ENCODE results near the gene IGF2BP2.
"Not testable (repeated sequence)": the region's sequence is repeated elsewhere in the genome, so short reads cannot be mapped to it uniquely, and the experiment has no call there.

IGF2BP2 gene

DNA sequence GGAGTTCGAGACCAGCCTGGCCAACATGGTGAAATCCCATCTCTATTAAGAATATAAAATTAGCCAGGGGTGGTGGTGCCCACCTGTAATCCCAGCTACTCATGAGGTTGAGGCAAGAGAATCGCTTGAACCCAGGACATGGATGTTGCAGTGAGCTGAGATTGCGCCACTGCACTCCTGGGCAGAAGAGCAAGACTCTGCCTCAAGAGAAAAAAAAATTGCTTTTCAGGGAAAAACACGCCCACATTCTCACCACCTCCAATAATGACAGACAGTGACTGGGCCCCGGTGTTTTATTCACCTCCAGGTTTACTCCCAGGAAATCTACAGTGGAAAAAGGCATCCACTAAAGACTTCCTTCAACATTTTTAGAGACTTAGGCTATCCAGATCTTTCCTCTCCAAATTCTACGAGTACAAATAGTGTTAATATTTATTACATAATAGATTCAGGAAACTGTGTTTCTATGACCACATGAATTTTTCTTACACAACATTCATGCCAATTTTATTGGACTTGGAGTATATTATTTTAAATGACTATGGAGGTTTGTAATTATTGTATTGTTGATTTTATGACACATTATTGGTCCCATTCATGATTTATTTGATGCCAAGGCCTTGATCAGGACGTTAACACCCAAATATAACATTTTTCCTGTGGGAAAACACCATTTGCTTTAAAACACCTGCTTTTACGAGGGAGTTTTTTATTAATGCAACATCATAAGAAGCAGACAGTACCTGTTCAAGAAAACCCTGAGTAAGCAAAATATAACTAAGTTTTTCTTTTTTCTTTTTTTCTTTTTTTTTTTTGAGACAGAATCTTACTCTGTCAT is 26.6 kb downstream of the IGF2BP2 start:
- no peak for DNase-seq

DNA sequence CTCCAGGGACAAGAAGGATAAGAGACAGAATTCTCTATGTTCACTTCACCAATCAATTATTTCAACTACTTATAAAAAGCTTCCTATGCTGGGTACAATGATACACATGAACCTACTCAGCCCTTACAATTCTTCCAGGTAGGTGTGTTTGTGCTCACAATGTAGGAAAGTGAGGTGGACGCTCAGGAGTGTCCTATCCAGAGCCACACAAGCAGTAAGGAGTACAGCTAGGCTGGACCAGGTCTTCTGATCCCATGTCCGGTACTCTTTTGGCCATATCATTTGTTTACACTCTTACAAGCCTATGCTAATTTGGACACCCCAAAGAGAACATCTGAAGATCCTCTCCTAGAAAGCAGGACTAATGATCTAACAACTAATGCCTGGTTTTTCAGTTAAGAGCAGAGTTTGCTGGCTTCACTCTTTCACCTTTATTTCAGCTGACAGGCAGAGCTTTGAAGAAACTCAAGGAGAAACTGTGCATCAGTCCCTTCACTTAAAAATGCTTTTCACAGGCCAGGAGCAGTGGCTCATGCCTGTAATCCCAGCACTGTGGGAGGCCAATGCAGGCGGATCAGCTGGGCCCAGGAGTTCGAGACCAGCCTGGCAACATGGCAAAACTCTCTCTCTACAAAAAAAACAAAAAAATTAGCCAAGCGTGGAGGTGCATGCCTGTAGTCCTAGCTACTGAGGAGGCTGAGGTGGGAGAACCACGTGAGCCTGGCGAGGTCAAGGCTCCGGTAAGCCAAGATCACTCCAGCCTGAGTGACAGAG is 27.5 kb downstream of the IGF2BP2 start:
- DNase-seq = no peak

DNA sequence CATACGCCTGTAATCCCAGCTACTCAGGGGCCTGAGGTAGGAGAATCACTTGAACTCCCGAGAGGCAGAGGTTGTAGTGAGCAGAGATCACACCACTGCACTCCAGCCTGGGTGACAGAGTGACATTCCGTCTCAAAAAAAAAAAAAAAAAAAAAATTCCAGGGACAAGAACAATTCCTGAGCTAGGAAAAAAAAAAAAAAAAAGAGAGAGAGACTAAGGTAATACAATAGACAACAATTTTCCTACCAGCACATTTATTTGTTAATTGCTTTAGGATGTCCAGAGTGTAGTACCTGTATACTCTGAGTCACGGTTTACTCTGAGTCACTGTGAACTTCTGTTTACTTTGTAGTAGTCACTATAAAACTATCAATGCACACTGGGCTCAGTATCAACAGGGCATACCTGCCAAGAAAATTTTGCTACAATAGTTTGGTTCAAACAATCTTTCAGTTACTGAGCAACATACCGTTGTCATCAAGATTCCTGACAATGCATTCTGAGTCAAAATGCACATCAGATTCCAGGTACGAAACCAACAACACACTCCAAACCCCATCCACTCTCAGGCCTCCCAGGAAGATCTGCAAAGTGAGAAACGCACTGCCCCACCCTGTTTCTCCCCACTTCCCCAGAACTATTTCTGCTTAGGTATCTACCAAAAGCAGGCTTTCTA is 28.3 kb downstream of the IGF2BP2 start:
- DNase-seq = no peak

DNA sequence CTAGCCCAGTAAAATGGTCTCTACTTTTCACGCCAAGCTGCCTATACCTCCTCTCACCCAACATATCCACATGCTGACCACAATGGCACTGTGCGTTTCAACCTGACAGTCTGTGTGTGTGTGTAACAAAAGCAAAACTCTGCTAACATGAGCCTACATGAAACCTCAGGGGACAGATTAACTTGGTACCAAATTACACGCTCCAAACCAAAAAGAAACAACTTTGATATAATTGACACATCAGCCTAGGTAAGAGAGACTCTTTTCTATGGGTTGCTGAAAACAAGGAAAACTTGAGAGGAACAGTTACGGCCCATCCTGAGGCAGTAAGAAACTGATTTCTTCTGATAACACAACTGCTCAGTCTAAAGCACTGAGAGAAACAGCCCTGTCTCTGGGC is 31.5 kb downstream of the IGF2BP2 start:
- no peak for DNase-seq

DNA sequence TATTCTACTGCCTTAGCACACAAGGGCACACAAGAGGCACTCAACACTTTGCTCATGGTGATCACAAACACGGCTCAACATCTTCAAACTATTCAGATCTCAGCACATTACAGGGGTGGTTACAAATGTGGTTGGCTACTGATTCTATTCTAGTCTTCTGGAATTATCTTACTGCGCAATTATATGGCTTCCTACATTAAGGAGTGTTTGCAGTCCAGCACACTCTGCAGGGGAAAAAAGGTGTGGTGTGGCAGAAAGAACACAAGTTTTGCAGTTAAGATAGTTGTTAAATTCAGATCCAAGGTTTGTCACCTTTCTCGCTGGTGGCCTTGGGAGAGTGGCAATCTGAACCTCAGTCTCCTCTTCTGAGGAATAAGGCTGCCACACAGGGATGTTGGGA is 31.9 kb downstream of the IGF2BP2 start:
- no peak for DNase-seq

DNA sequence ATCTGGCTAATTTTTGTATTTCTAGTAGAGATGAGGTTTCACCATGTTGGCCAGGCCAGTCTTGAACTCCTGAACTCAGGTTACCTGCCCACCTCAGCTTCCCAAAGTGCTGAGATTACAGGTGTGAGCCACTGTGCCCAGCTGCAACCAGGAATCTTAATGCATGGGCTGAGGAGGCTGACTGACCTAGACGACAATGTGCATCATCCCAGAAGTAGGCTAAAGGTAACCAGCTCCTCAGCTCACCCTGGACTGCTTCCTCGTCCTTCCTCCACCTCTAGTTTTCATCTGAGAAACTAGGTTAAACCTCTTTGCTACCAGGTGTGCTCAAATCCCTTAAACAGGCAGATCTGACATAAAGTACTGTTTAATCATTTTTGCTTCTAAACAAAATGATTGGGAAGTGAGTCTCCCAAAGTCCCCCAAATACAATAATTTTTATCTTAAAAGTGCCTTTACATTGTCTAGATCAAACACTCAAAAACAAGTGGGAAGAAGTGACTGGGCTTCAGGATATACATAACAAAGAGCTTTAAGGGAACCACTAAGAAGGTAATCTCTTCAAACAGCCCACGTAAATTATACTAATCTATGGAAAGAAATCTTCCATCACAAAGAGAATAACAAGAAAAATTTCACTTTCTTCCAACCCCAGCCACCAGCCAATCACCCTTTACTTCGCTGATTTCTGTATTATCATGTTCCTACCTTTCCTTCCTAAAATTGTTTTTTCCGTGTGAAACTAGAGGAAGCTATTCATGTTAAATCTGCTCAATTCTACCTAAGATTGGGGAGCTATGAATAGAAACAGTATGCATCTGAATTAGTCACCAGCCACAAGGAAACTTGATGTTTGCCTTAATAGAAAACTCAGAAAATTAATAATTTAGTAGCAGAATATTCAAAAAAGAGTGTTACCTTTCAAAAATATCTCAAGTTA is 34.7 kb downstream of the IGF2BP2 start:
- no peak for DNase-seq

DNA sequence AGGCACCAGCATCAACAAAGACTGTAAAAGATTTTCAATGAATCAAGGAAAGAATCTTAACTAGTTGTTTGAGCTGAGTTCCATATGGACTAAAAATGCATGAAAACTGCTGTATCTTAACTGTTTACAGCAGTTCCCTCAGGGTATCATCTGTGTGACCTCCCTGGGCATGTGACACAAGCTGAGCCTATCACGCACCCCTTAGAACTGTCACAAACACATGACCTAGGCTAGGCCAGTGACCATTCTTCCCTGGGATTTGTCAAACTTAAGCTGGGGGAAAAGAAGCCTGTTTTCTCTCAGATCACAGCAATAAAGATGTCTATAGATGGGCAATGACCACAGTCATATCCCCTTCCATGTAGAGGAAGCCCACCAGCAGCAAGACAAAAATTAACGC is 35.7 kb downstream of the IGF2BP2 start:
- DNase-seq = no peak

DNA sequence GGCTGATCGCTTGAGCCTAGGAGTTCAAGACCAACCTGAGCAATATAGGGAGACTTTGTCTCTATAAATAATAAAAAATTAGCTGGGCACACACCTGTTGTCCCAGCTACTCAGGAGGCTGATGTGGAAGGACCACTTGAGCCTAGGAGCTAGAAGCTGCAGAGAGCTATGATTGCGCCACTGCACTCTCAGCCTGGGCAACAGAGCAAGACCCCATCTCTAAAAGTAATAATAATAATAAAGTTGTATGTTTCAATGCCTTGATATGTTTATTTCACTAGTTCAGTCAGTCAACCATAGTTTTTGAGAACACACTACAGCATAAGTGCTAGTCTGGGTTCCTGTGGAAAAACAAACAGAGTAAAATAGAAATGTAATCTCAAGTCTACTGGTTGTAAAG is 36.5 kb downstream of the IGF2BP2 start:
- no peak for DNase-seq

DNA sequence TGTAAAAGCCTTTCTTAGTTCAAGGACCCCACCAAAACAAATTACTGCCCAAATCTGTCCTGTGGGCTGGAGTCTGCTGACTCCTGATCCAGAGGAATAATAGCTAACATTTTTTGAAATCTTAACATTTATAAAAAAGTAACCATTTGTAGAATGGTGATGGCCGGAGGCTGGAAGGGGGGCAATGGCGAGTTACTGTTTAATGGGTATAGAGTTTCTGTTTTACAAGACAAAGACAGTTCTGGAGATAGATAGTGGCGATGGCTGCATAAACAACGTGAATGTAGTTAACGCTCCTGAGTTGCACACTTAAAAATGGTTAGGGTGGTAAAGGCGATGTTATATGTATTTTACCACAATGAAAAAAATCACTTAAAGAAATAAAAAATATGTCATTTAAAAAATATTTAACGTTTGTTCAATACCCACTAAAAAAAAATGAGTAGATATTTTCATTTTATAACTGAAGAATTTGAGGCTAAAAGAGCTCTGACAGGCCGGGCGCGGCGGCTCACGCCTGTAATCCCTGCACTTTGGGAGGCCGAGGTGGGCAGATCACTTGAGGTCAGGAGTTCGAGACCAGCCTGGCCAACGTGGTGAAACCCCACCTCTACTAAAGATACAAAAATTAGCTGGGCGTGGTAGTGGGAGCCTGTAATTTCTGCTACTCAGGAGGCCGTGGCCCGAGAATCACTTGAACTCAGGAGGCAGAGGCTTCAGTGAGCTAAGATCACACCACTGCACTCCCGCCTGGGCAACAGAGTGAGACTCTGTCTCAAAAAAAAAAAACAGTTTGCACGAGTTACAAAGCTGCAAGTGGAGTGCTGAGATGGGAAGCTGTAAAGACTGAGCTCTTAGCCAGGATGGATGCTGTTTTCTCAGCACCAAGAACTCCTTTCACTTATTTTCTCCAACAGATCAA is 37.6 kb downstream of the IGF2BP2 start:
- DNase-seq = no peak

DNA sequence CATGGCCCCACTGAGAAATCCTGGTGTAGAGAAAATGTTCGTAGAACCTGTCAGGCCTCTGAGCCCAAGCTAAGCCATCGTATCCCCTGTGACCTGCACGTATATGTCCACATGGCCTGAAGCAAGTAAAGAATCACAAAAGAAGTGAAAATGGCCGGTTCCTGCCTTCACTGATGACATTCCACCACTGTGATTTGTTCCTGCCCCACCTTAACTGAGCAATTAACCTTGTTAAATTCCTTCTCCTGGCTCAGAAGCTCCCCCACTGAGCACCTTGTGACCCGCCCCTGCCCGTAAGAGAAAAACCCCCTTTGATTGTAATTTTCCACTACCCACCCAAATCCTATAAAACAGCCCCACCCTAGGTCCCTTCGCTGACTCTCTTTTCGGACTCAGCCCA is 38.6 kb downstream of the IGF2BP2 start:
- not testable (repeated sequence) for DNase-seq

DNA sequence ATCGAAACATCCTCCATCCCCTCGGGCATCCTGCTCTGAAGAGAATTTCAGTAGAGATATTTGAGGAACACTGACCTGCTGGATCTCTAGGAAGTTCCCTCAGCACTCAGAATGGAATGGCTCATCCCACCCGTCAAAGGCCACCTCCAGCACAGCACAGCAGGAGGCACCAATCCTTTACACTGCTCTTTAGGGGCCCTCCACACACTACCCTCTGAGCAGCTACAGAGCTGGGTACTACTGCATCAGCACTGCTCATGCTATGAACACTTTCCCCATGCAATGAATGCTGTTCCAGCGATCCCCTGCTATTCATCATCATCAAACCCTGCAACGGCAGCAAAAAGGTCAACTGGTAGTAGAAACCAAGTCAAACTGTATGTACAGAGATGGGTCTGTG is 40.5 kb downstream of the IGF2BP2 start:
- no peak for DNase-seq

DNA sequence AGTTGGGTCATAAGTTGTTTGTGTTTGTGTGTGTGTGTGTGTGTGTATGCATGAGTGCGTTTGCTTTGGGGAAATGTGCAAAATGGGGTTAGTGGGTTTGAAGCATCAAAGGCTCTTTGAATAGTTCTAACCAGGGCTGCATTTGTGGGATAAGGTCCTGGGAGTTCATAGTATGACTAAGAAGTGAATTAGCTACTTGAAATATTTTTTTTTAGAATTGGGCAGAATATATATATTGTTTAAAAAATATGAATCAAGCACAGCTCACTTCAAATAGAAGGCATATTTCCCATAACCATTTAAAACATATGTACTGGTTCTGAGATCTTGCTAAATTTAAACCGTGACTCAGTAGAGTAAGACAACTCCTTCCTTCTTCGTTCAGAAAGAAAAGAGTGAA is 43.1 kb downstream of the IGF2BP2 start:
- DNase-seq = no peak

DNA sequence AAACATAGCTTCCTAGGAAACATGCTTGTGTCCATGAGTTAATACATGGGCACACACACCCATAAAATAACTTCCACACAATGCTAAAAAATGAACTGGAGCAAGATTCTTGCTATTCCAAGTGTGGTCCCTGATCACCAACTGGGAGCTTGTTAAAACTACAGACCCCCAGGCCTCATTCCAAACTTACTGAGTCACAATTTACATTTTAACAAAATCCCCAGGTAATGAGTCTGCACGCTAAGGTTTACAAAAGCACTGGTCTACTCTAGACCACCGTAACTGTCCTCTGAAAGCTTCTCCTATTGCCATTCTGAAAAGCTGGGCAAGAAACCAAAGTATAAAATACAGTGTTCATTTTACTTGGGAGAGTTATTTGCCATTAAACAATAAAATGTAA is 45.4 kb downstream of the IGF2BP2 start:
- no peak for DNase-seq

DNA sequence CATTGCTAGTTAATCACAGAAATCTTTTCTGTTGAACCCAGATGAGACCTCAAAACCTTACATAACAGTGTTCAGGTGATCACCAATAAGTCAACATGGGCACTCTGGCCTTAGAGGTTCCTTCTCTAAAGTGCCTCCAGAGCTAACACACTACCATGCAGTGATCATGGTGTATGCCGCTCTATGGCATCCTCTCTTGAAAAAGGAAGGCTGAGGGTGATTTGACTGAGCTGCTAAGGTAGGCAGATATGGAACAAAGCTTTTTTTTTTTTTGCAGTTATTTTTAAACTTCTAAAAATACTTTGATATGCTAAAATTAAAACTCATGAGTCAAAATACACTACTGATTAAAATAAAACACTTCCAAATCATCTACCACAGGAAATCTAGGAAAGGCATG is 46.0 kb downstream of the IGF2BP2 start:
- no peak for DNase-seq

DNA sequence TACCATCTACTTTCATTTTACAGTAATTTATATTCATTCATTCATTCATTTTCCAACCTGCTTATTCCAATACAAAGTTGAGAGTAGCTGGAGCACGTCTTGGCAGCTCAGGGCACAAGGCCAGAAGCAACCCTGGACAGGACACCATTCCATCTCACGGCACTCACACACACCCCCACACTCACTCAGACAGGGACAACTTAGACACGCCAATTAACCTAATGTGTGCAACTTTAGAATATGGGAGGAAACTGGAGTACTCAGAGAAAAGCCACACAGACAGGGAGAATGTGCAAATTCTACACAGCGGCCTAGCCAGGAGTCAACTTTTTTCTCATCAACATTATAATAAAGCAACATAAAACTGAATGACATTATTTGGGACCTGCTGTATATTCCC is 46.7 kb downstream of the IGF2BP2 start:
- no peak for DNase-seq

DNA sequence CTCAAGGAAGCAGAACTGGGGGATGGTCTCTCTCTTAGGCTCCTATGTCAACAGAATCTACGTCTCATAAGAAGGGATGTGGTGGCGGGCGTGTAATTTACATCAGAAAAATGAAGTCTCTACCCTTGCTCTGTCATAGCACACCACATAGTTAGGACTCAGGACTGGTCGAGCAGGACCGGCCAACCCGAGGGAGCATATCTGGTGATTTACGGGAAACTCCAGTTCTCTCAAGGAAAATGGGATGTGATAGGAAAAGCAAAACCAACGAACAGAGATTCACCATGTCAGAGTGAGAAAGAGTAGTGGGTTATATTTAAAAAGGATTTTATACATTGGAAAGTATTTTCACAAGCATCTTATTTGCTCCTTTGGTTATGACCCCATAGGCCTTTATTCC is 54.7 kb downstream of the IGF2BP2 start:
- DNase-seq = no peak

DNA sequence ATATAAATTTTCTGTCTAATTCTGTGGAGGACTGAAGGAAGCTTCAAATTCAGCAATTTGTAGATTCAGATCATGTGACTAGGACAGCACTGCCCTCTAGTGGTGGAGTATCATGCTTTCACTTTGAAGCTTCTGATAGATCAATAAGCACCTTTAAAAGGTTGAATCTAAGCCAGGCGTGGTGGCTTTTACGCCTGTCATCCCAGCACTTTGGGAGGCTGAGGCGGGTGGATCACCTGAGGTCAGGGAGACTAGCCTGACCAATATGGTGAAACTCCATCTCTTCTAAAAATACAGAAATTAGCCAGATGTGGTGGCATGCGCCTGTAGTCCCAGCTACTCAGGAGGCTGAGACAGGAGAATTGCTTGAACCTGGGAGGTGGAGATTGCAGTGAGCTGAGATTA is 56.3 kb downstream of the IGF2BP2 start:
- DNase-seq = peak; percentile 68

DNA sequence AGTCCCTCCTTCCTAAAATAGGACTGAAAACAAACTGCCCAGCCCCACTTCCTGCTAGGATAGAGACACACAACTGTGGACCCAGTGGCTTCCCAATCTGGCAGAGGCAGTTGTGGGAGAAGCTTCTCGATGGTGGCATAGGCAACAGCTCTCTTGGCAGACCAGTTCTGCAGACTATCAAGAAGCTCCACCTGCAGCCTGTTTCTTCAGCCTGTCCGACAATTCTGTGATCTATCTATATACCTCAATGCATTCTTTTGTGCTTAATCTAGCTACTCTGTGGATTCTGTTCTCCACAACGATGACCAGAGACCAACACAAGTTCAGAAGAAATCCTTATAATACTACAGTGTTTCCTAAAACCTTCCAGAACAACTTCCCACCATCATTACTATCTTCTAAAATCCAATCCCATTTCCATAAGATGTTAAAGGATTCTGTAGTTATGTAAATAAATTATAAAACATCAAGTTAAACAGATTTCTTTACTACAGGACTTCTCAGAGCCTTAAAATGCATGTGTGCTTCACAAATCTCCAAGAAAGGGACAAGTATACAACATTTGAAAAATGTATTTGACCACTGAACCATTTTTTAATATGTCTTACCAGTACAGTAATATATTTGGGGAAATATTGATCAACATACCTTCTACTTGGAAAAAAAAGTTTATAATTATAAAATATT is 57.7 kb downstream of the IGF2BP2 start:
- no peak for DNase-seq

DNA sequence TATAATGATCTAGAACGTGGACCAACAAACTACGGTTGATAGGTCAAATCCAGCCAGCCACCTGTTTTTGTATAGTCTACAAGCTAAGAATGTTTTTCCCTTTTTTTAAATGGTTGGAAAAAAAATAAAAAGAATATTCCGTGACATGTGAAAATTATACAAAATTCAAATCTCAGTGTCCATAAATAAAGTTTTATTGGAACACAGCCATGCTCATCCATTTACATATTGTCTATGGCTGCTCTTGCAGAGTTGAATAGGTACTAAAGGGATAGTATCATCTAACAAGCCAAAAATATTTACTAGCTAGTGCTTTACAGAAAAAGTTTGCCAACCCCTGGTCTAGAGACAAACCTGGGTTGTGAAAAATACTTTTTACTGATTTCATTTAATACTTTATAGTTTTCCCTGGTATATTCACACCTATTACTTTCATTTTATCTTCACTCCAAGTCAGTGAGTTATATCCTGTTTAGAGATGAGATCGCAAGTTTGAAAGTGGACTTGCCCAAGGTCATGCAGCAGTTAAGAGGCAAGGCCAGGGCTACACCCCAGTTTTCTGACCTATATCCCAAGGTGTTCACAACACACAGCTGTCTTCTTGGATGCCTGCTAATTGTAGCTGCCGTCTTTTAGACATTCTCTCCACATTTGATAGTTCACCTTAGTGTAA is 58.4 kb downstream of the IGF2BP2 start:
- DNase-seq = no peak

DNA sequence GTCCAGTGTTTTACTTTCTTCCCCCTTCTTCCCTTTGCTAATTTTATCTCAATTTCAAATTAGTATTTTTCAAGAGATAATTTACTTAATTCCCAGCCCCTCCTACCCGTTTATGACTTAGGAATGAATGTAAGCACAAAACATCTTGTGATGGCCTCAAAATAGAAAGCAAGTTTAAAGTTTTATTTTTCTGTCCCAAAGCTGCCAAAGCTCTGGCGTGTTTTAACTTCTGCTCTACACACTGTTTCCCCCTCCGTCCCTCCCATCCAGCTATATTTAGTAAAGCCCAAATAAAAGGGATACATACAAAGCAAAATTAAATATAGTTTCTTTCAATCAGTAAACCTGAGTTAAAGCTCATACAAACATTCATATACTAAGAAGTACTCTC is 59.9 kb downstream of the IGF2BP2 start:
- no peak for DNase-seq

Data from stimulated activated CD4-positive, alpha-beta T cell treated with anti-CD3 and anti-CD28 coated beads, Interleukin-15, amount 100 ng/mL, for 24 hours (primary cell).